HepG2 (cell line): ENCODE data around the gene MRPL3. TPM values are rescaled to one million over a fixed set of nuclear protein-coding genes. Genes with fewer than 3 reads are reported as not detected.
A peak's percentile ranks its signal among the peaks of the same experiment; 100 is the strongest.

Experiments used
- ATAC-seq: fragments of 200-7000 bp; cut with Tn5 transposase; 3 replicates; pipeline ENCODE4 v1.9.1; 2020; ENCODE audit warnings: mild to moderate bottlenecking, moderate library complexity
- BruUV-seq: library from RNA; stranded (reverse); fragments of 400-500 nt; replicated peaks from 2 replicates; lab custom pipeline; 2021; lab: Mats Ljungman, UMichigan
- CTCF ChIA-PET: fragments of 300-600 bp; formaldehyde crosslinking; extraction: SDS; loops from one replicate; lab custom pipeline; 2021; ENCODE audit warnings: low total read pairs, inconsistent platforms, low intra/inter-chr PET ratio; lab: Yijun Ruan, JAX
- POLR2A ChIA-PET: fragments of 350-600 bp; sonication (Branson Sonifier 250); formaldehyde crosslinking; loops from one replicate; lab custom pipeline; 2020; ENCODE audit warnings: antibody characterized with exemption, inconsistent platforms; lab: Yijun Ruan, JAX
- DNase-seq: peaks from one replicate; pipeline ENCODE4 v3.0.0-alpha.2; 2015; ENCODE audit warnings: low spot score
- FAIRE-seq: peaks from 3 replicates; lab custom pipeline; 2011; peaks lifted over from hg19 to GRCh38; lab: Jason Lieb, UNC
- H2AFZ ChIP-seq: one replicate; pipeline ENCODE4 v1.6.1; 2011; ENCODE audit warnings: low read length, inconsistent platforms
- H3K27ac ChIP-seq: fragments of 300-600 bp; 3 replicates; pipeline ENCODE4 v1.8.0; 2011; ENCODE audit warnings: mixed run types, mild to moderate bottlenecking, mixed read lengths, low read length, inconsistent platforms; ENCODE audit not compliant: insufficient read depth; ENCODE audit errors: extremely low read length
- H3K27me3 ChIP-seq, 2 experiments: fragments of 200-600 bp in 1 of 2; 2 replicates in 1 of 2; 3 replicates in 1 of 2; pipeline versions ENCODE4 v1.6.0 to v1.8.0; 2011; ENCODE audit warnings: low read length in 2 of 2, mild to moderate bottlenecking in 2 of 2, moderate library complexity in 2 of 2, inconsistent platforms in 1 of 2; ENCODE audit not compliant: insufficient read depth in 2 of 2, control insufficient read depth in 1 of 2
- H3K36me3 ChIP-seq, 2 experiments: fragments of 200-600 bp in 1 of 2; replicated peaks in 1 of 2; 2 replicates in 1 of 2; 3 replicates in 1 of 2; pipeline versions ENCODE4 v1.5.1 to v1.8.0; 2011; ENCODE audit warnings: low read length in 2 of 2, inconsistent platforms in 1 of 2; ENCODE audit not compliant: insufficient read depth in 2 of 2, control insufficient read depth in 1 of 2
- H3K4me1 ChIP-seq: 2 replicates; pipeline ENCODE4 v1.5.1; 2012; ENCODE audit warnings: low read length, inconsistent platforms; ENCODE audit not compliant: insufficient read depth
- H3K4me2 ChIP-seq: 2 replicates; pipeline ENCODE4 v1.6.0; 2011; ENCODE audit warnings: low read depth, low read length, inconsistent platforms
- H3K4me3 ChIP-seq, 3 experiments: fragments of 200-600 bp in 1 of 3; sonication (generic), shearing (Covaris generic) in 1 of 3; replicated peaks in 1 of 3; 2 replicates each; pipeline ENCODE4 v1.5.1; 2011 to 2016; ENCODE audit warnings: low read length in 3 of 3, inconsistent platforms in 2 of 3, low read depth in 2 of 3, mild to moderate bottlenecking in 2 of 3, control low read depth in 1 of 3, mixed read lengths in 1 of 3; ENCODE audit not compliant: insufficient read depth in 1 of 3
- H3K79me2 ChIP-seq: one replicate; pipeline ENCODE4 v1.6.1; 2011; ENCODE audit warnings: low read length, inconsistent platforms; ENCODE audit not compliant: insufficient read depth
- H3K9ac ChIP-seq: 2 replicates; pipeline ENCODE4 v1.6.0; 2011; ENCODE audit warnings: mild to moderate bottlenecking, low read depth, low read length, inconsistent platforms; ENCODE audit not compliant: insufficient read depth
- H3K9me3 ChIP-seq: 2 replicates; pipeline ENCODE4 v1.5.1; 2012; ENCODE audit warnings: mild to moderate bottlenecking, low read length
- H4K20me1 ChIP-seq: 2 replicates; pipeline ENCODE4 v1.6.0; 2011; ENCODE audit warnings: inconsistent platforms, mild to moderate bottlenecking, low read length, moderate library complexity; ENCODE audit not compliant: insufficient read depth
- ATF1 ChIP-seq: IDR thresholded peaks from 2 replicates; pipeline ENCODE4 v1.6.1; 2016; ENCODE audit warnings: mild to moderate bottlenecking, control low read depth
- REL ChIP-seq: sonication (generic); formaldehyde crosslinking; conservative IDR thresholded peaks from 2 replicates; pipeline ENCODE4 v1.8.0; 2022; ENCODE audit warnings: mild to moderate bottlenecking, missing genetic modification reagents, moderate library complexity
- ZNF234 ChIP-seq: sonication (generic); formaldehyde crosslinking; conservative IDR thresholded peaks from 2 replicates; pipeline ENCODE4 v1.5.1; 2020; ENCODE audit warnings: mild to moderate bottlenecking, missing genetic modification reagents
- ZNF354B ChIP-seq: sonication (generic); formaldehyde crosslinking; IDR thresholded peaks from 2 replicates; pipeline ENCODE4 v1.8.0; 2022; ENCODE audit warnings: mild to moderate bottlenecking, missing genetic modification reagents
- ZNF562 ChIP-seq: sonication (generic); formaldehyde crosslinking; IDR thresholded peaks from 2 replicates; pipeline ENCODE4 v1.8.0; 2022; ENCODE audit warnings: missing genetic modification reagents, borderline replicate concordance
- ZNF607 ChIP-seq: sonication (generic); formaldehyde crosslinking; IDR thresholded peaks from 2 replicates; pipeline ENCODE4 v1.5.1; 2020; ENCODE audit warnings: missing genetic modification reagents, mild to moderate bottlenecking, borderline replicate concordance
- ZNF839 ChIP-seq: sonication (generic); formaldehyde crosslinking; IDR thresholded peaks from 2 replicates; pipeline ENCODE4 v1.4.0; 2020; ENCODE audit warnings: missing genetic modification reagents, mild to moderate bottlenecking, borderline replicate concordance
- ZSCAN5A ChIP-seq: sonication (generic); formaldehyde crosslinking; IDR thresholded peaks from 2 replicates; pipeline ENCODE4 v1.8.0; 2022; ENCODE audit warnings: mild to moderate bottlenecking, missing genetic modification reagents, borderline replicate concordance
- WGBS: methylation state at CpG from one replicate; pipeline ENCODE4 v1.1.6; 2017; ENCODE audit warnings: low lambda C conversion rate; 5-methylcytosine and 5-hydroxymethylcytosine counted together
- in situ Hi-C: cut with HindIII; loops from 2 replicates; pipeline ENCODE4 v1.10.0; 2017; ENCODE audit warnings: low pct_unique_long_range_greater_than_20kb; ENCODE audit not compliant: extremely low pct_ligation_motif_present
- intact Hi-C: fragments of 100-400 bp; cut with micrococcal nuclease; formaldehyde crosslinking; loops from one replicate; pipeline ENCODE4 v1.10.0; 2022; ENCODE audit not compliant: unreplicated experiment
- polyA plus RNA-seq, 8 experiments: library from polyadenylated mRNA; depleted of rRNA in 3 of 8; stranded (reverse) in 7 of 8; unstranded in 1 of 8; fragments of >200 nt; fragmentation: Illumina TruSeq in 4 of 8; extraction: Trizol in 4 of 8; gene quantifications; 2 replicates each; pipeline versions ENCODE4 v1.2.1 to v1.2.3, GENCODE V29; 2011 to 2016; ENCODE audit warnings: low read depth in 4 of 8, missing spikeins in 1 of 8, mixed read lengths in 1 of 8; ENCODE audit not compliant: insufficient read depth in 1 of 8
- total RNA-seq, 5 experiments: library from RNA; depleted of rRNA; stranded (reverse); fragments of >200 nt; fragmentation: Illumina TruSeq; extraction: Trizol; gene quantifications; 2 replicates each; pipeline ENCODE4 v1.2.3, GENCODE V29; 2016; ENCODE audit warnings: low read depth in 1 of 5
- TF ChIP-seq, protein P1 (sequence below): sonication (generic); formaldehyde crosslinking; IDR thresholded peaks from 2 replicates; pipeline ENCODE4 v1.4.0; 2020; ENCODE audit warnings: mild to moderate bottlenecking, missing genetic modification reagents
- TF ChIP-seq, protein P2 (sequence below): sonication (generic); formaldehyde crosslinking; IDR thresholded peaks from 2 replicates; pipeline ENCODE4 v1.4.0; 2020; ENCODE audit warnings: mild to moderate bottlenecking, missing genetic modification reagents
- TF ChIP-seq, protein P3 (sequence below): sonication (generic); formaldehyde crosslinking; IDR thresholded peaks from 2 replicates; pipeline ENCODE4 v1.5.1; 2020; ENCODE audit warnings: missing genetic modification reagents, mild to moderate bottlenecking, borderline replicate concordance

MRPL3 gene
- total and polyA plus RNA-seq, 2 of the 13 experiments (the other 11 are each of a cell fraction or from before 2014, with no cell fraction given), result 114 to 172 TPM

GRCh38 chr3:131458653-131459052 is 44.1 kb downstream of the MRPL3 start:
- no peak overlapping the region for H3K27ac ChIP-seq
- H4K20me1 ChIP-seq, result no peaks in the 10 kb centered on the region
- DNase-seq (no peak), ATAC-seq (peak; percentile 55), FAIRE-seq (no peak)
- H3K36me3 ChIP-seq, result peaks cover 2 to 19% of the 10 kb centered on the region in 2 experiments; a peak in 3 of 5 replicates
- H3K4me2 ChIP-seq, result no peak overlapping the region
- H3K4me3 ChIP-seq, result no peak overlapping the region
- no peaks in the 10 kb centered on the region for H3K79me2 ChIP-seq
- TF ChIP-seq ZNF234 (CRISPR knock-in tag) (no peak), ZNF607 (CRISPR knock-in tag) (no peak), REL (CRISPR knock-in tag) (no peak), ZNF354B (no peak), ZSCAN5A (CRISPR knock-in tag) (no peak), ZNF839 (no peak), ZNF562 (CRISPR knock-in tag) (no peak), ATF1 (no peak)
- TF ChIP-seq, protein P1, sequence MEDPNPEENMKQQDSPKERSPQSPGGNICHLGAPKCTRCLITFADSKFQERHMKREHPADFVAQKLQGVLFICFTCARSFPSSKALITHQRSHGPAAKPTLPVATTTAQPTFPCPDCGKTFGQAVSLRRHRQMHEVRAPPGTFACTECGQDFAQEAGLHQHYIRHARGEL, result no peak
- TF ChIP-seq, protein P2, sequence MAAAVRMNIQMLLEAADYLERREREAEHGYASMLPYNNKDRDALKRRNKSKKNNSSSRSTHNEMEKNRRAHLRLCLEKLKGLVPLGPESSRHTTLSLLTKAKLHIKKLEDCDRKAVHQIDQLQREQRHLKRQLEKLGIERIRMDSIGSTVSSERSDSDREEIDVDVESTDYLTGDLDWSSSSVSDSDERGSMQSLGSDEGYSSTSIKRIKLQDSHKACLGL (CRISPR knock-in tag), result no peak
- TF ChIP-seq, protein P3, sequence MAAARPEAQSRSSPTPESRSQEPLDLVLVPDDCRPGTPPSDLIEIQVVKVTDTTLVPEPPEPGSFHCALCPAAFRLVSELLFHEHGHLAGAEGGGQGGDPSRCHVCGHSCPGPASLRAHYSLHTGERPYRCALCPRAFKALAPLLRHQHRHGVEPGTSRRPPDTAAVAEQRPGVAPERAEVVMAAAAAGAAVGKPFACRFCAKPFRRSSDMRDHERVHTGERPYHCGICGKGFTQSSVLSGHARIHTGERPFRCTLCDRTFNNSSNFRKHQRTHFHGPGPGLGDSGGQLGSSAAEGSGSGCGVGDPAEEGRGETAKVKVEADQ, result no peak
- POLR2A ChIA-PET, result no interaction called here
- no peaks in the 10 kb centered on the region for H3K4me1 ChIP-seq
- no peaks in the 10 kb centered on the region for H3K9me3 ChIP-seq
- intact Hi-C loops (no loop called here), in situ Hi-C loops (no loop called here)
- H3K27me3 ChIP-seq, result no peaks in the 10 kb centered on the region
- H2AFZ ChIP-seq, result no peak overlapping the region
- CTCF ChIA-PET, result no interaction called here
- 97% methylated on average over 3 of the region's 3 CpGs for WGBS
- BruUV-seq, result no TSS peak
- H3K9ac ChIP-seq, result no peak overlapping the region
